Endodermal cell (in vitro differentiated cells): ENCODE measurements around the gene USP12. TPM values are rescaled to one million over a fixed set of nuclear protein-coding genes. Genes with fewer than 3 reads are reported as not detected.
A peak's percentile ranks its signal among the peaks of the same experiment; 100 is the strongest.

Source experiments
- DNase-seq: peaks from one replicate; pipeline ENCODE4 v3.0.0-alpha.2; 2017
- H3K27ac ChIP-seq: 2 replicates; pipeline ENCODE4 v1.5.1; 2013; ENCODE audit warnings: mild to moderate bottlenecking, low read depth, low read length, moderate library complexity
- H3K27me3 ChIP-seq: 2 replicates; pipeline ENCODE4 v1.6.1; 2013; ENCODE audit warnings: mild to moderate bottlenecking, low read length, moderate library complexity; ENCODE audit not compliant: insufficient read depth, control insufficient read depth, poor library complexity, severe bottlenecking
- H3K36me3 ChIP-seq: 2 replicates; pipeline ENCODE4 v1.7.0; 2013; ENCODE audit warnings: mild to moderate bottlenecking, low read length, moderate library complexity; ENCODE audit not compliant: control insufficient read depth, insufficient read depth
- H3K4me1 ChIP-seq: one replicate; pipeline ENCODE4 v1.7.0; 2013; ENCODE audit warnings: low read length; ENCODE audit not compliant: control insufficient read depth, insufficient read depth
- H3K4me3 ChIP-seq: 2 replicates; pipeline ENCODE4 v1.5.1; 2013; ENCODE audit warnings: mild to moderate bottlenecking, low read length, moderate library complexity
- H3K9ac ChIP-seq: 2 replicates; pipeline ENCODE4 v1.6.1; 2013; ENCODE audit warnings: mild to moderate bottlenecking, low read length, moderate library complexity; ENCODE audit not compliant: poor library complexity, severe bottlenecking; ENCODE audit errors: extremely low read depth
- H3K9me3 ChIP-seq: 2 replicates; pipeline ENCODE4 v1.6.1; 2013; ENCODE audit warnings: mild to moderate bottlenecking, low read length, moderate library complexity; ENCODE audit not compliant: control insufficient read depth
- H3K27ac Mint-ChIP-seq: 2 replicates; pipeline ENCODE4 v1.8.0; 2020; ENCODE audit warnings: mixed read lengths
- H3K27me3 Mint-ChIP-seq: 2 replicates; pipeline ENCODE4 v1.8.0; 2021; ENCODE audit warnings: mild to moderate bottlenecking, mixed read lengths; ENCODE audit not compliant: insufficient read depth
- H3K36me3 Mint-ChIP-seq: 2 replicates; pipeline ENCODE4 v1.8.0; 2020; ENCODE audit warnings: low read depth, mixed read lengths
- H3K4me1 Mint-ChIP-seq: 2 replicates; pipeline ENCODE4 v1.8.0; 2020; ENCODE audit warnings: mixed read lengths
- H3K4me3 Mint-ChIP-seq: 2 replicates; pipeline ENCODE4 v1.8.0; 2020; ENCODE audit warnings: mild to moderate bottlenecking, moderate library complexity, mixed read lengths
- H3K9me3 Mint-ChIP-seq: 2 replicates; pipeline ENCODE4 v1.8.0; 2020; ENCODE audit warnings: mild to moderate bottlenecking, mixed read lengths
- CTCF ChIP-seq: fragments of 200-600 bp; sonication (generic); conservative IDR thresholded peaks from 2 replicates; pipeline ENCODE4 v1.5.0; 2021; ENCODE audit warnings: antibody characterized with exemption, mild to moderate bottlenecking
- WGBS, 2 experiments: methylation state at CpG; one replicate each; pipeline versions ENCODE4 v1.1.5 to v1.1.7; 2013; ENCODE audit warnings: missing lambda C conversion rate in 2 of 2, mixed read lengths in 1 of 2; ENCODE audit not compliant: insufficient coverage in 1 of 2, insufficient read length in 1 of 2; 5-methylcytosine and 5-hydroxymethylcytosine counted together
- total RNA-seq, 2 donors: library from RNA; stranded (reverse); fragmentation: NEBNext Ultra II Directional in 1 of 2; extraction: Animal tissue kit (Norgen Biotek cat#: 25700) in 1 of 2; gene quantifications; 2 replicates in 1 of 2; 3 replicates in 1 of 2; pipeline ENCODE4 v1.2.1, GENCODE V29; 2021

USP12 gene
- total RNA-seq, 2 donors from 2014 or later = 18.9 to 23.2 TPM

DNA sequence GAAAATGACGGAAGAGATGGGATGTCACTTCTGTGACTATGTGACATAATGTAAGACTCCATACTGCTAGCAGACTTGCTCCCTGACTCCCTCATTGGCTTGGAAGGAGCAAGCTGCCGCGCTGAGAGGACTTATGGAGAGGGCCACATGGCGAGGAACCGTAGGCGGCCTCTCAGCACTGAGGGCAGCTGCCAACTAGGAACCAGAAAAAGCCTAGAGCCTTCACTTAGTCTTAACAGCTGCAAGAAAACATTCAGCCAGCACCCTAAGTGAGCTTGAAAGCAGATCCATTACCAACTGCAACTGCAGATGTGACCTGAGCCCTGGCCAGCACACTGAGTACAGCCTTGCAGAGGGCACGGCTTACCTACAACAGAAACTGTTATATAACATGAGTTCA is 33.9 kb downstream of the USP12 start:
- H3K36me3 Mint-ChIP-seq = peaks cover 20% of the 10 kb centered on the region
- peak overlapping the region; percentile 75 for H3K27ac Mint-ChIP-seq
- peaks cover 17% of the 10 kb centered on the region for H3K4me1 Mint-ChIP-seq
- peaks cover 25% of the 10 kb centered on the region for H3K9me3 ChIP-seq
- peaks cover 33% of the 10 kb centered on the region for H3K9me3 Mint-ChIP-seq
- peaks cover 13% of the 10 kb centered on the region for H3K4me1 ChIP-seq
- no peak for TF ChIP-seq CTCF
- H3K27ac ChIP-seq = no peak overlapping the region
- no peak overlapping the region for H3K4me3 ChIP-seq
- H3K27me3 ChIP-seq = no peaks in the 10 kb centered on the region
- no peak overlapping the region for H3K9ac ChIP-seq
- no peaks in the 10 kb centered on the region for H3K27me3 Mint-ChIP-seq
- no peaks in the 10 kb centered on the region for H3K36me3 ChIP-seq
- WGBS, 2 experiments = 94% methylated on average over 7 of the region's 7 CpGs
- no peak overlapping the region for H3K4me3 Mint-ChIP-seq
- no peak for DNase-seq

GRCh38 chr13:27135023-27135422 is 36.6 kb downstream of the USP12 start:
- Histone ChIP-seq H3K9ac (no peak overlapping the region), H3K36me3 (peaks cover 5% of the 10 kb centered on the region), H3K9me3 (peaks cover 13% of the 10 kb centered on the region), H3K27ac (no peak overlapping the region), H3K4me1 (peaks cover 13% of the 10 kb centered on the region), H3K4me3 (no peak overlapping the region), H3K27me3 (no peaks in the 10 kb centered on the region)
- H3K27me3 Mint-ChIP-seq = no peaks in the 10 kb centered on the region
- no peak for TF ChIP-seq CTCF
- H3K27ac Mint-ChIP-seq = no peak overlapping the region
- DNase-seq = no peak
- H3K36me3 Mint-ChIP-seq = peaks cover 15% of the 10 kb centered on the region
- peaks cover 21% of the 10 kb centered on the region for H3K4me1 Mint-ChIP-seq
- H3K9me3 Mint-ChIP-seq = peaks cover 19% of the 10 kb centered on the region
- H3K4me3 Mint-ChIP-seq = no peak overlapping the region
- 79 to 94% methylated on average over 4 to 5 of the region's 5 CpGs for WGBS, 2 experiments

DNA sequence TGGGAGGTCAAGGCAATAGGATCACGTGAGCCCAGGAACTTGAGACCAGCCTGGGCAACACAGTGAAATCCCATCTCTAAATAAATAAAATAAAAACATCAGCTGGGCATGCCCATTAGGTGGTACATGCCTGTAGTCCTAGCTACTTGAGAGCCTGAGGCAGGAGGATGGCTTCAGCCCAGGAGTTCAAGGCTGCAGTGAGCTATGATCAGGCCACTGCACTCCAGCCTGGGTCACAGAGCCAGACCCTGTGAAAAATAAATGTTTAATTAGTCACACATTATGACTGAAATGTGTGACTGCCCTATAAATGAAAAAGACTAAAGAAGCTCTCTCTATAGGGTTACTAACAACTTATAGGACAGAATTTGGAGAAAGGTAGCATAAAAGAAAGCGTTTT is 37.7 kb downstream of the USP12 start:
- DNase-seq = no peak
- peaks cover 13% of the 10 kb centered on the region for H3K36me3 Mint-ChIP-seq
- H3K4me3 Mint-ChIP-seq = no peak overlapping the region
- no peak overlapping the region for H3K4me3 ChIP-seq
- H3K9ac ChIP-seq = no peak overlapping the region
- no peaks in the 10 kb centered on the region for H3K27me3 Mint-ChIP-seq
- peaks cover 20% of the 10 kb centered on the region for H3K4me1 Mint-ChIP-seq
- H3K27me3 ChIP-seq = no peaks in the 10 kb centered on the region
- H3K9me3 Mint-ChIP-seq = peaks cover 15% of the 10 kb centered on the region
- H3K27ac ChIP-seq = no peak overlapping the region
- no peak overlapping the region for H3K27ac Mint-ChIP-seq
- TF ChIP-seq CTCF = no peak
- WGBS, 2 experiments = 93% methylated on average over 2 of the region's 2 CpGs; no CpG with 5 or more reads in 1 of the 2 experiments
- H3K36me3 ChIP-seq = peaks cover 5% of the 10 kb centered on the region
- peaks cover 12% of the 10 kb centered on the region for H3K9me3 ChIP-seq
- H3K4me1 ChIP-seq = peaks cover 13% of the 10 kb centered on the region
